ENCODE measurements around the gene RGR.

DNA sequence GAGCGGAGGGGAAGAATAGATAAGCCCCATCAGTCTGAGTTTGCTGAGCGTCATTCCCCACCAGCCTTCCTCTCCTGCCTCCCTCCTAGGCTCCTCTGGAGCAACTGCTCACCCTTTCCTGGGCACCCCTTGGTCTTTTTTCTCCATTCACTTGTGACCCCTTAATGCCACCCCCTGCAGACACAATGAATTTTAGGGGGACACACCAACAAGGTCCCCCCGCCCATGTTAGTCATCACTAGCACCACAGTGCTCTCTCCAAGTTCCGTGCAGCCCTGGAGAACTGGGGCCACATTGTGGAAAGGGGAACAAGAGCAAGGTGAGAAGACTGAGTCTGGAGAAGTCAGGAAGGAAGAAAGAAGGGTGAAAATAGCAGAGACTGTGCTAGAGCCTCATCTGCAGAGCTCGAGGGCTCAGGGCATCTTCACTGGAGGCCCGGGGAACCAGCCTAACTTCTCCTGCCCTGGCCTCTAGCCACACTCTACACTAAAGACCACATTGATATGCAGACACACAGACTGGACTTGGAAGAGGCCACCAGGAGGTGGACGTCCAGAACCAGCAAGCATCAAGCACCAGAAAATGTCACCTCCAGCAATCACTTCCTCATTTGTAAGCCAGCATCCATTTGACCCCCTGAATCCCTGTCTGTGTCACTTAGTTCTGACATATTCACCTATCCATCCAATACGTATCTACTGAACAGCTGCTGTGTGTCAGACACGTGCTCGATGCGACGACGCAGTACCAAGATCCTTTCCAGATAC, 17.5 kb downstream of the RGR start:
- TF ChIP-seq POLR2AphosphoS5 (IDR thresholded peaks at IDR 0.05; ENCODE audit: low read depth, low read length) (no peak), EZH2phosphoT487 (IDR thresholded peaks at IDR 0.05; ENCODE audit: borderline replicate concordance) (no peak), FOSL1 (IDR thresholded peaks at IDR 0.05; ENCODE audit: low read depth) (no peak), REST (IDR thresholded peaks at IDR 0.05; ENCODE audit: low read depth) (no peak), EZH2 (IDR thresholded peaks at IDR 0.05) (no peak), RAD21 (IDR thresholded peaks at IDR 0.05; ENCODE audit: low read depth) (no peak), YY1 (IDR thresholded peaks at IDR 0.05; ENCODE audit: extremely low read depth, insufficient replicate concordance, low read depth, low read length) (no peak), POLR2A (IDR thresholded peaks at IDR 0.05; ENCODE audit: borderline replicate concordance, extremely low read depth, insufficient read depth, insufficient read length) (no peak), ZNF274 (IDR thresholded peaks at IDR 0.05; ENCODE audit: low read depth, low read length) (no peak), MAX (IDR thresholded peaks at IDR 0.05) (no peak), SIN3A (IDR thresholded peaks at IDR 0.05; ENCODE audit: low read depth) (no peak), ELF1 (IDR thresholded peaks at IDR 0.05; ENCODE audit: borderline replicate concordance, low read depth) (no peak)
- TF ChIP-seq, protein P1, sequence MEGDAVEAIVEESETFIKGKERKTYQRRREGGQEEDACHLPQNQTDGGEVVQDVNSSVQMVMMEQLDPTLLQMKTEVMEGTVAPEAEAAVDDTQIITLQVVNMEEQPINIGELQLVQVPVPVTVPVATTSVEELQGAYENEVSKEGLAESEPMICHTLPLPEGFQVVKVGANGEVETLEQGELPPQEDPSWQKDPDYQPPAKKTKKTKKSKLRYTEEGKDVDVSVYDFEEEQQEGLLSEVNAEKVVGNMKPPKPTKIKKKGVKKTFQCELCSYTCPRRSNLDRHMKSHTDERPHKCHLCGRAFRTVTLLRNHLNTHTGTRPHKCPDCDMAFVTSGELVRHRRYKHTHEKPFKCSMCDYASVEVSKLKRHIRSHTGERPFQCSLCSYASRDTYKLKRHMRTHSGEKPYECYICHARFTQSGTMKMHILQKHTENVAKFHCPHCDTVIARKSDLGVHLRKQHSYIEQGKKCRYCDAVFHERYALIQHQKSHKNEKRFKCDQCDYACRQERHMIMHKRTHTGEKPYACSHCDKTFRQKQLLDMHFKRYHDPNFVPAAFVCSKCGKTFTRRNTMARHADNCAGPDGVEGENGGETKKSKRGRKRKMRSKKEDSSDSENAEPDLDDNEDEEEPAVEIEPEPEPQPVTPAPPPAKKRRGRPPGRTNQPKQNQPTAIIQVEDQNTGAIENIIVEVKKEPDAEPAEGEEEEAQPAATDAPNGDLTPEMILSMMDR (IDR thresholded peaks at IDR 0.05 in 2 of 3, conservative IDR thresholded peaks at IDR 0.05 in 1 of 3; ENCODE audit: borderline replicate concordance in 1 of 3, insufficient read depth in 1 of 3, low read depth in 2 of 3, low read length in 2 of 3): no peak
- TF ChIP-seq, protein P2, sequence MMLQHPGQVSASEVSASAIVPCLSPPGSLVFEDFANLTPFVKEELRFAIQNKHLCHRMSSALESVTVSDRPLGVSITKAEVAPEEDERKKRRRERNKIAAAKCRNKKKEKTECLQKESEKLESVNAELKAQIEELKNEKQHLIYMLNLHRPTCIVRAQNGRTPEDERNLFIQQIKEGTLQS (IDR thresholded peaks at IDR 0.05): no peak

Measured in HCT116 (cell line).